NCI-H2107 treated with DMSO at 0.1 percent for 48 hours (cell line): ENCODE results near the gene CCDC28A.
"Not testable (repeated sequence)": the region's sequence is repeated elsewhere in the genome, so short reads cannot be mapped to it uniquely, and the experiment has no call there.

Source experiments
- DNase-seq: peaks from one replicate; lab custom pipeline; 2025; ENCODE audit not compliant: unreplicated experiment; lab: John Stamatoyannopoulos, UW

CCDC28A gene

DNA sequence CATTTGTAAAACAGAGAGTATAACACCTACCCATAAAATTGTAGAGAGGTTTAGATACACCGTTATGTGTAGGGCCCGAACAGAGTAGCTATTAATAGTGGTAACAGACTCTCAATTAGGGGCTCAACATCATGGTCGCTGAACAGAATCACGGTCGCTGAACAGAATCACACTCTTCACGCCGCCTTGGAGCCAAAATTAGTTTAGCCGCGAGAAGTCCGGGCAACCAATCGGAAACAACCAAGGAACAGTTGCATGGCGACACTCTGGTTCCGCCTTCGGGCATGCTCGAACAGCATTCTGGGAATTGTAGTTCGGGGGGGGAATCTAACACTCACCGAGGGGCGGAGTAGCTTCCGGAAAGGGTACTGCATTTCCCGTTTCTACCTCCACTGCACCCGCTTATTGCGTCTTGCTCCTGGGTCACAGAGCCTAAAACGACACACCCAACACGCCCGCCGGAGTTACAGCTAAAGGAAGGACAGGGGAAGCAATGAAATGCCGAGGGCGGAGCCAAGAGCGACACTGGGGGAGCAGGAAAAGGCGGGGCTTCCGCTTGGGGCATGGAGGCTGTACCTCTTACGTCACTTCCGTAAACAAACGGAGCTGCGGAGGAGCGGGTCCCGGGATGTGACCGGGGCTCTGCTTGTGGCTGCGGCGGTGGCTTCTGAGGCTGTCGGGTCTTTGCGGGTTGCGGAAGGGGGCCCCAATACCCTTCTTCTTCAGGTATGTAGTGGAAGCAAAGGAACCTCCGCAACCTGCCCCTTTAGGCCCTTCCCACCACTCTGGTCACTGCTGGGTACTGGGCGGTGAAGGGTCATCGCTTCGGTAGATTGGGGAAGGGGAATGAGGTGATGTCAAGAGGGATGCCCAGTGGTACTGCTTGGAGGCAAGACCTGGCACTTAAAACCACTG lies at the start of gene CCDC28A:
TSS of gene CCDC28A (plus strand) at position 593 of the 915 bp plus-strand sequence. CDS start 2,352 bp downstream, outside the sequence.
- DNase-seq: peak; percentile 88

DNA sequence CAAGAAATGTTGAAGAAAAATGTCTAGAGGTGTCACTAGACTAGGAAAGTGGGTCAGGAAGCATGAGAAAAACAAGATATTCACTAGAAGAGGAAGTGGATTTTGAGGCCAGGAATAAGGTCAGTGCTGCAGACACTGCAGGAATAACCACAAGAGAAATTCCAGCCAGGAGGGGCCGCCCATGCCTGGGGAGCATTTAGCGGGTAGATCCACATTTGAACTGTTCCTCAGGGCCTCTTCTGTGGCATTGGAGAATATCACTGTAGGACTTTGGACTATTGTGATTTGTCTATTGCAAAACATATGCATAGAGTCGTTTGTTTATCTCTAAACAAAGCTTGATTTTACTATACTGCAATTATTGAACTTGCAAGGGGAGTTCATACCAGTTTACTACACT lies 49.6 kb upstream of the CCDC28A start:
- no peak for DNase-seq

DNA sequence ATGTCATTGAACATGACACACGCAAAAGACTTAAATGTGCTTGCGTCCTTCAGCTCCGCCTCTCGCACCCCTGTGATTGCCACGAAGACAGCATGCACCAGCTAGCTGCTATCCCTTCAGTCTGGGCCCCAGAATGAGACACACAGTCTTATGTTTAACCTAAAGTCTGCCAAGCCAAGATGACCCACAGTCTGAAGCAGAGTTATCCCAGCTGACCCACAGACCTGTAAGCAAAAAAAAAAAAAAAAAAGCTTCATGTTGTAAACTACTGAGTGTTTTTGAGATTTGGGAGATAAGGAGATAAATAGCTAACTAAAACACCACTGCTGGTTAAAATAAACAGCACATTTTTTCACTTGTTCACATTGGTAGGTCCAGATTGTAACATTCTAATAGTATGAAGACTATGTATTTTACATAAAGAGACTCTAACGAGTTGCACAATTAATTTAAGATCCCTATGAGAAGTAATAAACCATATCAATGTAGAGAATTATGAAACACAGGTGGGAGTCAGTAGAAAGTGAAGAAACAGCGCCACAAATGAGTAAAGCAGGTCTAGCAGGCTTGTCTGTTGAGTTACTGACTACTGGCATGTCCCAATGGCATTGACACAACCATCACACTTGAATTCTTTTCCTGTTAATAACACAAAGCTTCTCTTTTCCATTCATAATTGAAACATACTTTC lies 47.4 kb upstream of the CCDC28A start:
- no peak for DNase-seq

DNA sequence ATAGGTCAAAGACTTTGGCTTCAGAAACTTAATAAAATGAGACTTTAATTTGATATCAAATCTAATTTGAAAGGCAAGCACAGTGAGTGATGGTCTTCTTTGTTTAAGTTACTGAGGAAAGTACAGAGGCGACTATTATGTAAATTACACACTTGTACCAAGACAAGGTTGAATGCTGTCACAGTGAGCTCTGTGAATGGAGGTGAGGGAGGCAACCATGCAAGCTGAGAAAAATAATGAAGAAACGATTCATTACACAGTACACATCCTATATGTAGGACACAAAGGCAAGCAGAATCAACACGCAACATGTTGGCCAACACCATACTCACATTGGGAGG lies 46.8 kb upstream of the CCDC28A start:
- no peak for DNase-seq

DNA sequence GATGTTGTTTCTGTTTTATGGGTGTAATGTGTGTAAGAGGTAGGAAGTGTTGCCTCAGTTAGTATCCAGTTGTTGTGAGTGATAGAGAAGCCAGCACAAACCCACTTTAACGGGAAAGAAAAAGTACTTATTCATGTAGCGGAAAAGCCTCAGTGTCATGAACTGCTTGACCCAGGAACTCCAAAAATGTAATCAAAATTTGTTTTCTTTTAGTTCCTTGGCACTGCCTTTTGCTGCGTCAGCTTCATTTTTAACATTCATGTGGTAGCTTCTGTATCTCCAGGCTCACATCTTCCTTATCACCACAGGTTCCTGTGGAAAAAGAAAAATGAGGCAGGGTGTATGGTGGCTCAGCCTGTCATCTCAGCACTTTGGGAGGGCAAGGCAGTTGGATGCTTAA lies 46.4 kb upstream of the CCDC28A start:
- no peak for DNase-seq

DNA sequence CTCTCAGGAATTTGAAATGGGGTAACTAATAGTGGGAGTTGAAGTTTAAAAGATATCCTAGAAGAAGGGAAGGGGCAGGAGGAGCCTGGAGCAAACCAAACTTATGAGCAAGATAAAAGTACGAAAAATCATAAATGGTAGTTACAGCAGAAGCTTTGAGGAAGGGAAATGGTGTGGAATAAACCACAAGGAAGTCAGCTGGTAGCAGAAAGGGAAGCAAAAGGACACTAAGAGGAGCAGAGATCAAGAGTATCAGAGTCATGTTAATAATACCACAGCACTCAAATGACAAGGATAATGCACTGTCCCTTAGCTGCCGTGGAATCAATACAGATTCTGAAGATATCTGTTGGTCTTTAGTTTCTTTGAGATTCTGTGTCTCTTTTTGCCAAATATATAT lies 44.9 kb upstream of the CCDC28A start:
- no peak for DNase-seq

DNA sequence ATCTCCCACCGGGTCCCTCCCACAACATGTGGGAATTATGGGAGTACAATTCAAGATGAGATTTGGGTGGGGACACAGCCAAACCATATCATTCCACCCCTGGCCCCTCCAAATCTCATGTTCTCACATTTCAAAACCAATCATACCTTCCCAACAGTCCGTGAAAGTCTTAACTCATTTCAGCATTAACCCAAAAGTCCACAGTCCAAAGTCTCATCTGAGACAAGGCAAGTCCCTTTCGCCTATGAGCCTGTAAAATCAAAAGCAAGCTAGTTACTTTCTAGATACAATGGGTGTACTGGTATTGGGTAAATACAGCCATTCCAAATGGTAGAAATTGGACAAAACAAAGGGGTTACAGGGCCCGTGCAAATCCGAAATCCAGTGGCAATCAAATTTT lies 43.5 kb upstream of the CCDC28A start:
- DNase-seq: not testable (repeated sequence)

DNA sequence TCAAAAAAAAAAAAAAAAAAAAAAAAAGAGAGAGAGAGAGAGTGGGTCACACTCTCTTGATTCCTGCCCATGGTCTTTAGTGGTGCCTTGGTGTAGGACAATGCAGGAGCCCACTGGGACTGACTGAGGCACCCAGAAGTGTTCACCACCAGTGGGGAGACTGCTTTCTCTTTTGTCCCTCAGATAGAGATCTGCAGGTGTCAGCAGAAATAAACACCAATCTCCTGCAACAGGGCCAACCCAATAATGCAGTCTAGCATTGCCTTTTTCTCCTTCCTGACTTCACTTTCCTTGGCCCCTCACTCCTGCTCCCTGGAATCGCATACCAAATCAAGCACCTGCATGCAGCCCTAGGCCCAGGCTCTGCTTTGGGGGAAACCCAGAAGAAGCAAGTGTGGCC lies 39.0 kb upstream of the CCDC28A start:
- no peak for DNase-seq

DNA sequence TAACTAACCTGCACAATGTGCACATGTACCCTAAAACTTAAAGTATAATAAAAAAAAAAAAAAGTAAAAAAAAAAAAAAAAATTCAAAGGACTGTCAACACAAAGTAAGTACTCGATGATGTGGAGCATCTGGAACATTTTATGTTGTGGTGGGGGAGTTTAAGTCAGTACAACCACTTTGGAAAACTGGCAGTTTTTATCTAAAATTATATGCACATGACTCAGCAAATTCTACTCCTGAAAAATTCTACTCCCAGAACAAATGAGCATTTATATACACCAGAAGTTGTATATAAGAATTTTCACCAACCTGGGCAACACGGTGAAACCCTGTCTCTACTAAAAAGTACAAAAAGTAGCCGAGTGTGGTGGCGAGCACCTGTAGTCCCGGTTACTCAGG lies 36.9 kb upstream of the CCDC28A start:
- DNase-seq: no peak

DNA sequence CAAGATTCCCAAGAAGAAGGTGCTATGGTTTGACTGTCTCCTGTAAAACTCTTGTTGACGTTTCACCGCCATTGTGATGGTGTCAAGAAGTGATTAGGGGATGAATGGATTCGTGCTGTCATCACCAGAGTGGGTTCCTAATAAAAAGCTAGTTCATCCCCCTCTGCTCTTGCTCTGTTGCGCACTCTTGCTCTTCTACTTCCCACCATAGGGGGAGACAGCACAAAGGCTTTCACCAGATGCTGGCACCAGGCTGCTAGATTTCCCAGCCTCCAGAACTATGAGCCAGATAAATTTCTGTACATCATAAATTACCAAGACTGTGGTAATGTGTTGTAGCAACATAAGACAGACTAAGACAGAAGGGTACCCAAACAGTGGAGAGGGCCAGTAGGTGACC lies 21.6 kb upstream of the CCDC28A start:
- DNase-seq: no peak

DNA sequence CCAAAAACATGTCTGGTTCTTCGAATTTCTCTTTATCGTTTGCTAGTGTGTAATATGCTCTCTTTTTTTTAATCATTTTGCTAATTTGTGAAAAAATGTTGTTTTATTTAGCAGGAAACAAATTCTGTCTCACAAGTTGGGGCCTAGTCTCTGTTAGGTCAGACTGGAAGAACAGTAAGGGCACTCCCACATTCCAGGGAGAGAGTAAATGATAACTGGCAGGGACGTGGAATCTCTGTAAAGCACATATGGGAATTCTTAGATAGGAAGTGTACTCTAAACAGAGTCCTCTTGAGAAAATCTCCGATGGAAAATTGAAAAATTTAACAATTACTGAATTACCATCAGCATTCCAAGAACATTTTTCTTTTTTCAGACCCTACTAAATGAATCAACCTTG lies 16.4 kb upstream of the CCDC28A start:
- DNase-seq: no peak

DNA sequence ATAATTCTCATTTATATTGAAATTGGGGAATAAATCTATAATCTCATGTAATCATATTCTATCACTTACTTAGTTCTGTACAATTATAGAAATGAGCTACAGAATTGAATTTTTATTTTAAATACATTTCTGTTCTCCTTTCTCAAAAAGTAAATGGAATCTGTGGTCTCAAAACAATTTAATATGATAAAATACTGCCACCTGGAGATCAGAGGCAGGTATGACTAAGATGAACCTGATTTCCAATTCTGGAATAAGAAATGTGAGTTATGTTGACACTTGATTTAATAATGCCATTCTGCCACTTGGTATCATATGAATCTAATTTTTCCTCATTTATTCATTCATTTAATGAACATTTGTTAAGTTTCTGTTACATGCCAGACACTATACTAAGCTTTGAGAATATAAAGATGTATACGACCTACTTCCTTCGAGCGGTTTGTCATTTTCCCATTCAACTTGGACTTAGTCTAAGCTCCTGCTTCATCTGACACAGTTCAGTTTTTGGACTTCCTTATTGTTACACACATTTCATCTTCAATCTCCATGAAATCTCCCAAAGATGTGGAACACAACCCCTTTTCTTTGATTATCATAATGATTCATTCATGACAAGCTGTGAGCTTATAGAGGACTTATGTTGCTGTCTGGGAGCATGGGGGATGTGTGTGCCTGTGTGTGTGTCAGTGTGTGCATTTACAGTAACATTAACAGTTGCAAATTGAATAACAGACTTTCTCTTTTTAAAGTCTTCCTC lies 7.5 kb upstream of the CCDC28A start:
- peak; percentile 34 for DNase-seq

DNA sequence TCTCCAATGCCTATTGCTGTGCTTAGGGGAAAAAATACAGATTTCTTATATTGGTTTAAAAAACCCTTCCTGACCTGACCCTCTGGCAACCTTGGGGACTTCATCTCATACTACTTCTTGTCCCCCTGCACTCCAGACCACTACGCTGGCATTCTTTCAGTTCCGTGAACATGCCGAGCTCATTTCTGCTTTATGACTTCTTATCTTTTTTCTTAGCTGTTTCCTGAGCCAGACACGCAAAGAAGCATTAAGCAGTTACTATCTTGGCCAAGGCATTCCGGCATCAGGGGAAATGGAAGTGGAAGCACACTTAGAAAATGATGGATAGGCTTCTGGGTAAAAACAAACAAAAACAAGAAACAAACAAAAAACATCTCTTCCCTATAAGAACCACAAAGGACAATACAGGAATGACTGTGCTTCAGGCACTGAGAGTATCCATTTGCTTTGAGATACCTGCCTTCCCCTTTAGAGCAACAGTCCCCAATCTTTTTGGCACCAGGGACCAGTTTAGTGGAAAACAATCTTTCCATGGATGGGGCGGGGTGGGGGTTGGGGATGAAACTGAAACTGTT lies 4.4 kb upstream of the CCDC28A start:
- no peak for DNase-seq

DNA sequence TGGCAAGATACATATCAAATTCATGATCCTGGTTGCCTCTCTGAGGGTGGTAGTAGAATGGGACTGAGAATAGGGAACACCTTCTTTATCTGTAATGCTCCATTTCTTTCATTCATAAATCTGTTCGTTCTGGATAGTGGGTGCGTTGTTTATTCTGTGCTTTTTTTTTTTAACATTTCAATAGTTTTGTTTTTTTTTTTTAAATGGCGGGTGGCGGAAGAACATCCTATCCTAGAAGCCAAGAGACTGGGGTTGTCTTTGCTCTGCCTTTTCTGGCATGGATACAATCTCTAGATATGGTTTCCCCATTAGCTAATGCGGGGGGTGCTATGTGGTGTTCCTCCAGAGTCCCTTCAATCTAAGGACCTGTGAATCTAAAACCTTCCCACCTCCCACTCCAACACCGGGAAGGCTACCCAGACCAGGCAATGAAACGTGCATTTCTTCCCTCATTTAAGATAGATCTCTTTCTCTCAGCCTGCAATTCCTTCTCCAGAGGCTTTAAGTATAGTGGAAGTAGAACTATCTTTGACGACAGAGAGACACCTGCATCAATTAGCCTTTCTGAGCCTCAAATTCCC lies 883 bp upstream of the CCDC28A start:
- DNase-seq: no peak

DNA sequence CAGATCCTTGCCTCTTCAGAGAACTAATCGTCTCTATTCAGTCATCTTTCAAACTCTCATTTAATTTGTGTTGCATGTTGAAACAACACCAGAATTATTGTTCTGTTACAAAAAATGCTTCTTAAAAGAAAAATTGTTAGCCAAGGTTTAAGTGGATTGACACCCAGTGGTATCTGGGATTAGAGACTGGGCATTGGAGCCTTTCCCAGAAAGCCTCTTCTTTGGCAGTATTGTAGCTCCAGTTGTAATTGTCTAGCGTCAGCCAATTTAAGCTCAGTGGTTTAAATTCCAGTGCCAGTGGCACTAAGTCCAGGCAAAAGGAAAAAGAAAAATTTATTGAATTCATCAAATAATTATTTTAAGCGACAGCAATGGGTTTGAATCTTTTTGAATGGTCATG lies 801 bp downstream of the CCDC28A start:
- DNase-seq: no peak

DNA sequence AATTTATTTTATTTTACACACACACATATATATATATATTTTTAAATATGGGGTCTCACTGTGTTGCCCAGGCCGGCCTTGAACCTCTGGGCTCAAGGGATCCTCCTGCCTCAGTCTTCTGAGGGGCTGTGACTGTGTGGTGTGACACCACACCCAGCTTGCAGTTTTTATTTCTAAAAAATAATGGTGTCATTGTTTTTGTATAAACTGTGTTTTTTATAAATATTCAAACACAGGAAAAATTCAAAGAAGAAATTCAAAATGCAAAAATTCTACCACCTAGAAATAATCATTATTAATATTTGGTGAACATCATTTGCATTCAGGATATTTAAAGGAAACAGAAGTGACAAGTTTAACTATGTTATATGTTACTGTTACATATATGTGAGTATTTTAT lies 3.1 kb downstream of the CCDC28A start:
- DNase-seq: no peak

DNA sequence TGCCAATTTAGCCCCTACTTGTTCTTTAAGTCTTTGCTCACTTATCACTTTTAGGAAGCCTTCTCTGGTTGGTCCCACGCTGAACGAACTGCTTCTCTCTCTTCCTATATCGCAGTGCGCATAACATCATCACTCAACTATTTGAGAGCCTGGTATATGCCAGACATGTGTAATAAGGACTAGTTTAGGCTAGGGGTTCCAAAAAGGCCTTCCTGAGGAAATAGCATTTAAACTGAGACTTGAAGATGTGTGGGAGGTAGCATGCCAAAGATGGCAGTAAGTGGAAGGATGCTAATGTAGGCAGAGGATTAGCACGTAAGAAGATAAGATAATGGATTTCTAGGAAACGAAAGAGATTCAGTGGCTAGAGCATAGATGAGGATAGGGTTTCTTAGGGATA lies 4.8 kb downstream of the CCDC28A start:
- DNase-seq: no peak

DNA sequence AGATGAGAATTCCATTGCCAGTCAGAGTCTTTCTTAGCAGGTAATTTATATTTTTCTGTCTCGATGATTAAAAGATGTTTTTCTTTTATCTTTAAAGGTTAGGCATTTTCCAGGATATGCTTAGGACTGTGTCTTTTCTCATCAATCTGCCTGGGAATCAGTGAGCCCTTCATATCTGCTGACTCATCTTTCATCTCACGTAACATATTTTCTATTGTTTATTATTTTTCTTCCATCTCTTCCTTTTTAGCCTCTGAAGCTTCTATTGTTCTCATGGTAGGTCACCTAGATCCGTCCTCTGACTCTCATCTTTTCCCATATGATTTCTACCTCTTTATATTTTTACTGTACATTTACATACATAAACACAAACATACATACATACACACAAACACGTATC lies 8.7 kb downstream of the CCDC28A start:
- no peak for DNase-seq

DNA sequence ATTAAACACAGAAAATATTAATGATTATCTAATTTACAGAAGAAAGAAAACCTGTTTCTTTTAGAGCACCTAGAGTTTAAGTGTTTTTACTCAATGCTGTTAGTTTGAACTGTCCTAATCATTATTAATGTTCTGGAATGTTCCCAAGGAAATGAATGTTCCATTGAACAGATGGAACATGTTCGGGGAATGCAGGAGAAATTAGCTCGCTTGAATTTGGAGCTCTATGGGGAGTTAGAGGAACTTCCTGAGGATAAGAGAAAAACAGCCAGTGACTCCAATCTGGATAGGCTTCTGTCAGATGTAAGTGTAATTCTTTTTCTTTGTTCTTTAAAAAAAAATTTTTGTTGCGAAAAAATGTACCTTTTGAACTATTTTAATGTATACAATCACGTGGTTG lies 11.5 kb downstream of the CCDC28A start:
- DNase-seq: no peak

DNA sequence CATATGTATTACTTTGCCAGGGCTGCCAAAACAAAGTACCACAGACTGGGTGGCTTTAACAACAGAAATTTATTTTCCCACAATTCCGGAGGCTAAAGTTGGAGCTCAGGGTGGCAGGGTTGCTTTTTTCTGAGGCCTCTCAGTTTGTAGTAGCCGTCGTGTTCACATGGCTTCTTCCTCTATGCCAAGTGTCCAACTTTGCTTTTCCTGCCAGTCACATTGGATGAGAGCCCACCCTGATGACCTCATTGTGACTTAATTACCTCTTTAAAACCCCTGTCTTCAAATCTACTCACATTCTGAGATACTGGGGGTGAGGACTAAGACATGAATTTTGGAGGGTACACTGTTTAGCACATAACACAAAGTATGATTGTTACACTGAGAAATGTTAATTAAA lies 12.4 kb downstream of the CCDC28A start:
- DNase-seq: no peak

DNA sequence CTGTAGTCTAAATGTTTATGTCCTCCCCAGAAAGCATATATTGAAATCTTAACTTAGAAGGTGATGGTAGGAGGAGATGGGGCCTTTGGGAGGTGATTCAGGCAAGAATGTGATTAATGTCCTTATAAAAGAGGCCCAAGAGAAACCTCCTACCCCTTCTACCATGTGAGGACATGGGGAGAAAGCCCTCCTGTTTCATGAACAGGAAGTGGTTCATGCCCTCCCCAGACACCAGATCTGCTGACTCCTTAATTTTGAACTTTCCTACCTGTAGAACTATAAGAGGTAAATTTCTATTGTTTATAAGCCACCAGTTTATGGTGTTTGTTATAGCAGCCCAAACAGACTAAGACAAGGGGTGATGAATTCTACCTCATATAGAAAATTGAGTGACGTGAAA lies 13.6 kb downstream of the CCDC28A start:
- DNase-seq: no peak
